ENCODE measurements around the gene PLBD1.

DNA sequence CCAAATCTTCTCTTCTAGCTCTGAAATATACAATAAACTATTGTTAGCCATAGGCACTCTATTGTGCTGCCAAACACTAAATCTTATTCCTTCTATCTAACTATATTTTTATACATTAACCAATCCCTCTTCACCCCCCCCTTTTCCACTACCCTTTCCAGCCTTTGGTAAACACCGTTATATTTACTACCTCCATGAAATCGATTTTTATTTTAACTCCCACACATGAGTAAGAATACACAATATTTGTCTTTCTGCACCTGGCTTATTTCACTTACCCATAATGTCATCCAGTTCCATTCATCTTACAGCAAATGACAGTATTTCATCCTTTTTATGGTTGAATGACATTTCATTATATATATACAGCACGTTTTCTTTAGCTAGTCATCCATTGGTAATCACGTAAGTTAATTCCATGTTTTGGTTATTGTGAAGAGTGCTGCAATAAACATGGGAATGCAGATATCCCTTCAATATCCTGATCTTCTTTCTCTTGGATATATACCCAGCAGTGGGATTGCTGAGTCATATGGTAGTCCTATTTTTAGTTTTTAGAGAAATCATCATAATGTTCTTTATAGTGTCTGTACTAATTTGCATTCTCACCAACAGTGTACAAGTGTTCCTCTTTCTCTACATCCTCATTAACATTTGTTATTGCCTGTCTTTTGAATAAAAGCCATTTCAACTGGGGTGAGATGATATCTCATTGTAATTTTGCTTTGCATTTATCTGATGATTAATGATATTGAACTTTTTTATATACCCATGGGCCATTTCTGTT is 34.2 kb upstream of the PLBD1 start:
- TF ChIP-seq, protein P1, sequence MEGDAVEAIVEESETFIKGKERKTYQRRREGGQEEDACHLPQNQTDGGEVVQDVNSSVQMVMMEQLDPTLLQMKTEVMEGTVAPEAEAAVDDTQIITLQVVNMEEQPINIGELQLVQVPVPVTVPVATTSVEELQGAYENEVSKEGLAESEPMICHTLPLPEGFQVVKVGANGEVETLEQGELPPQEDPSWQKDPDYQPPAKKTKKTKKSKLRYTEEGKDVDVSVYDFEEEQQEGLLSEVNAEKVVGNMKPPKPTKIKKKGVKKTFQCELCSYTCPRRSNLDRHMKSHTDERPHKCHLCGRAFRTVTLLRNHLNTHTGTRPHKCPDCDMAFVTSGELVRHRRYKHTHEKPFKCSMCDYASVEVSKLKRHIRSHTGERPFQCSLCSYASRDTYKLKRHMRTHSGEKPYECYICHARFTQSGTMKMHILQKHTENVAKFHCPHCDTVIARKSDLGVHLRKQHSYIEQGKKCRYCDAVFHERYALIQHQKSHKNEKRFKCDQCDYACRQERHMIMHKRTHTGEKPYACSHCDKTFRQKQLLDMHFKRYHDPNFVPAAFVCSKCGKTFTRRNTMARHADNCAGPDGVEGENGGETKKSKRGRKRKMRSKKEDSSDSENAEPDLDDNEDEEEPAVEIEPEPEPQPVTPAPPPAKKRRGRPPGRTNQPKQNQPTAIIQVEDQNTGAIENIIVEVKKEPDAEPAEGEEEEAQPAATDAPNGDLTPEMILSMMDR (IDR thresholded peaks at IDR 0.05): no peak
- TF ChIP-seq POLR2A (IDR thresholded peaks at IDR 0.05): no peak
- no peak for TF ChIP-seq EP300 (IDR thresholded peaks at IDR 0.05)

Measured in upper lobe of left lung (tissue), 4 donors.